NCI-H2227 (cell line): ENCODE results near the gene LYPD3.

Experiments
- DNase-seq: peaks from one replicate; lab custom pipeline; 2025; ENCODE audit not compliant: unreplicated experiment; lab: John Stamatoyannopoulos, UW

The LYPD3 gene

GRCh38 chr19:43486412-43486811 lies 21.0 kb upstream of the LYPD3 start:
- DNase-seq, result no peak

GRCh38 chr19:43485951-43486350 lies 20.5 kb upstream of the LYPD3 start:
- DNase-seq, result no peak

GRCh38 chr19:43483281-43483680 lies 17.9 kb upstream of the LYPD3 start:
- no peak for DNase-seq

GRCh38 chr19:43482193-43482592 lies 16.8 kb upstream of the LYPD3 start:
- DNase-seq, result no peak

- no peak for DNase-seq
Measured at GRCh38 chr19:43481701-43482100, 16.3 kb upstream of the LYPD3 start.

GRCh38 chr19:43480574-43480973 lies 15.2 kb upstream of the LYPD3 start:
- DNase-seq, result no peak

- DNase-seq, result no peak
Measured at GRCh38 chr19:43479961-43480561, 14.7 kb upstream of the LYPD3 start.

- no peak for DNase-seq
Measured at GRCh38 chr19:43479226-43479625, 13.8 kb upstream of the LYPD3 start.

- DNase-seq, result no peak
Measured at GRCh38 chr19:43478323-43478722, 12.9 kb upstream of the LYPD3 start.

GRCh38 chr19:43476606-43477005 lies 11.2 kb upstream of the LYPD3 start:
- DNase-seq, result no peak

GRCh38 chr19:43474986-43475705 lies 9.7 kb upstream of the LYPD3 start:
- DNase-seq, result peak; percentile 93

GRCh38 chr19:43474487-43474886 lies 9.1 kb upstream of the LYPD3 start:
- DNase-seq, result no peak

- DNase-seq, result no peak
Measured at GRCh38 chr19:43471091-43471490, 5.7 kb upstream of the LYPD3 start.

- no peak for DNase-seq
Measured at GRCh38 chr19:43470288-43470687, 4.9 kb upstream of the LYPD3 start.

- DNase-seq, result no peak
Measured at GRCh38 chr19:43469160-43469480, 3.7 kb upstream of the LYPD3 start.

- no peak for DNase-seq
Measured at GRCh38 chr19:43468354-43469159, 3.1 kb upstream of the LYPD3 start.

- no peak for DNase-seq
Measured at GRCh38 chr19:43467730-43468129, 2.3 kb upstream of the LYPD3 start.

GRCh38 chr19:43467276-43467675 lies 1.9 kb upstream of the LYPD3 start:
- DNase-seq, result no peak

- DNase-seq, result no peak
Measured at GRCh38 chr19:43466793-43467192, 1.4 kb upstream of the LYPD3 start.

GRCh38 chr19:43464134-43464775 lies 1.2 kb downstream of the LYPD3 start:
- peak; percentile 72 for DNase-seq

- DNase-seq, result peak; percentile 94
Measured at GRCh38 chr19:43463381-43464133, 1.9 kb downstream of the LYPD3 start.
